Measurements from ENCODE around the gene ORMDL1. TPM values are rescaled to one million over a fixed set of nuclear protein-coding genes. Genes with fewer than 3 reads are reported as not detected.

ORMDL1 gene, protein sequence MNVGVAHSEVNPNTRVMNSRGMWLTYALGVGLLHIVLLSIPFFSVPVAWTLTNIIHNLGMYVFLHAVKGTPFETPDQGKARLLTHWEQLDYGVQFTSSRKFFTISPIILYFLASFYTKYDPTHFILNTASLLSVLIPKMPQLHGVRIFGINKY
- total RNA-seq (76.3 TPM), polyA plus RNA-seq (38.6 TPM)

DNA sequence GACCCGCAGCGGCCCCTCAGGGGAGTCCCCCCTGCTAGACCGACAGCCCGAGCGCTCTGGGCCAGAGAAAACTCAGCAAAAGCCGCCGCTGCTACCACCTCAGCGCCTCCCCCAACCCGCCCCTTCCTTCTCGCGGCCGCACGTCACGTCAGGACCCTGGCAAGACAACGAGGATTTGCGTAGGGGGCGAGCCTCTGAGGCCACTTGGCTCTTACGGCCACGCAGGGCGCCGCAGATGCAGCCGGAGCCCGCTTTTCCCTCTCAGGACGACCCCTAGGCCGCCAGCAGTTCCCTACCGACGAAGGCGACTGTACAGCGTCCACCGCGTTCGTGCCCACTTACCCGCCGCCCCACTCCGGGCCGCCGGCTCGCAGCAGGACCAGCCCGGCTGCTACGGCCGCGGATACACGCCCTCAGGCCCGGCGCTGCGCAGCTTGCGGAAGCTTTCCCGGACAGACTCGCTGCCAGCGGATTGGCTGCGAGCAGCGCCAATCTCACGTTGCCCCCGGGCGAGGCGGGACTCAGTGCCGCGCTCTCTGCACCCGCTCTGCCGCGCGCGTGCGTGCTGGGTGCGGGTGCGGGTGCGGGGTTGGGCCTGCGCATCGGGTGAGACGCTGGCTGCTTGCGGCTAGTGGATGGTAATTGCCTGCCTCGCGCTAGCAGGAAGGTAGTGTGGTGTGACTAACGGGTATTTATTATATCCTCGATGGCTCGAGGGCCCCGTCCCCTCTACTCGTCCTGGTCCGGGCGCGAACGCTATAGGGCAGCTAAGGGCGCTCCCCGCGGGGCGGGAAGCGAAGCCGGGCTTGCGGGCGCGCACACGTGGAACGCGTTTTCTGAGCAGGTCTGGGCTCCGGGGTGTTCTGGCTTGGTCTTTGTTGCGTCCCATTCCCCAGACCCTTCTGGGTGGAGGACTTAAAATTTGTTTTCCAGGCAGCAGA lies at the start of gene ORMDL1, which contains the start of gene PMS1:
TSS of gene ORMDL1 (minus strand) at position 413 of the 941 bp plus-strand sequence. CDS start 1,744 bp downstream, outside the sequence.
TSS of gene PMS1 (plus strand) at position 524 of the 941 bp plus-strand sequence. CDS start 7,360 bp downstream, outside the sequence.
- under 1% methylated on average over 96 of the region's 96 CpGs for WGBS
- Histone ChIP-seq H3K27ac (ENCODE audit: low read depth) (peak within 1 kb of the TSS; percentile 93), H3K4me1 (ENCODE audit: insufficient read depth) (peaks cover 2% of the 10 kb centered on the region), H3K4me3 (ENCODE audit: low read depth, low read length) (peak within 1 kb of the TSS; percentile 72), H3K36me3 (ENCODE audit: insufficient read depth) (peaks cover 3% of the 10 kb centered on the region)
- peak; percentile 87 for DNase-seq (ENCODE audit: extremely low spot score)

DNA sequence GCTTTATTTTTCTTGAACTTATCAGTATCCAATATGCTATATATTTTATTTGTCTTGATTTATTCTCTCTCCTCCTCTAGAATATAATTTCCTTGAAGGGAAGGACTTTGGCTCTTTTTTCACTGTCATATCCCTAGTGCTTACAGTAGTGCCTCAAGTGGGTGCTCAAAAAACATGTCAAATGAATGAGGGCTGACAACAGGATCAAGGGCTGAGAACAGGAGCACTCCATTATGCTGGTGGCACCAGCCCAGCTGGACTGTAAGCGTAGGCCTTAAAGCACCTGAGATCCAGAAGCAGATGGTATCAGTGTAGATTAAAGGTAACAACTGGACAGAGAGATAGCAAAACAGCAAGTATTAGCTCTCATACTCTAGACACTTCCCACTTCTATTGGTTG lies 46.4 kb upstream of the ORMDL1 start:
- Histone ChIP-seq H3K27ac (ENCODE audit: low read depth) (no peak overlapping the region), H3K36me3 (ENCODE audit: insufficient read depth) (no peaks in the 10 kb centered on the region), H3K4me1 (ENCODE audit: insufficient read depth) (no peaks in the 10 kb centered on the region), H3K4me3 (ENCODE audit: low read depth, low read length) (no peak overlapping the region)
- 100% methylated on average over 1 of the region's 1 CpG for WGBS
- DNase-seq (ENCODE audit: extremely low spot score) = no peak

DNA sequence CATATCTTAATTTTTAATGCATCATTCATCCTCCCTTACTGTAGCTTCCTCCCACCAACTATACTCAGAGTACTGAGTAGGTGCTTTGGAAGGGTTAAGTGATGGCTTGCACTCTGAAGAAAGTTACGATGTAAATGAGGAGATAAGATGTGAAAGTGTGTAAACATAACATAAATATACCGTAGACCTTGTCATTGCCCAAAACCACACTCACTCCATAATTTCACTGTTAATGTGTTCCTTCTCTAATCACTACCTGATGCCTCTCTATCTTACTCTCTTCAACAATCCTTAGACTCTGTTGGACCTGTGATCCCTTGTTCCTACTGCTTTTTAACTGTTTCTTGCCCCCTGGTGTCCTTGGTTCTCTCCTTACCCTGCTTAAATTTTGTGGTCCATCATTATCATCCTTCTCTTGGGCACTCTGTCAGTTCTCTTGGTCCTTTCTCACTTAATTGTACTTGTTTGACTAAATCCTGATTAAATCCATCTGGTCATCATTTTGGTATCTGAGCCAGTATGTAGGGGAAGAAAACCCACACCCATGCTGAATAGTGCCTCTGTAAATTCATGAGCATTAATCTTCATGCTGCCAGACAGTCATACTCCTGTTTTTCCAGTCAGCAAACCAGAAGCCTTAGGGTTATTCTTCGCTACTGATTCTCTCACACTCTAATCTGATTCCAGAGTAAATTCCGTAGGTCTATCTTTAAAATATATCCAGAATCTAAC lies 45.1 kb upstream of the ORMDL1 start:
- DNase-seq (ENCODE audit: extremely low spot score) = no peak
- WGBS = 61% methylated on average over 4 of the region's 4 CpGs
- Histone ChIP-seq H3K4me1 (ENCODE audit: insufficient read depth) (no peaks in the 10 kb centered on the region), H3K27ac (ENCODE audit: low read depth) (no peak overlapping the region), H3K36me3 (ENCODE audit: insufficient read depth) (no peaks in the 10 kb centered on the region), H3K4me3 (ENCODE audit: low read depth, low read length) (no peak overlapping the region)

DNA sequence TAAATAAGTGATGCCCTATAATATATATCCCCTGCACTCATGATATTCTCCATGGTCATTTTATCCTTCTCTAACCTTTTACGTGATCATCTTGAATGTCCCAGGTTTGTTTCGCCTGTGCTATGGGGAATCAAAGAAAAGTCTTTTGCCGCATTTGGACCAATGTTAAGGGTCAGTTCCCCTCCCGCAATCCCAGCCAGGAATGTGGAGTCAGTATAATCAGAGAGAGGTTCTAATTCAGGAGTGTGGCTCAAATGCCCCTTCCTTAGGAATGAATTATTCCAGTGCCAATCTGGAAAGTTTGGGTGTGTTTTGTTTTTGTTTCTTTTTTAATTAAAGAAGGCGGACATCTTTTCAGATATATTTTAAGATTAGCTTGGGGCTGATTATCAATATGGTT lies 41.9 kb upstream of the ORMDL1 start:
- 97% methylated on average over 5 of the region's 5 CpGs for whole genome bisulfite sequencing
- no peak for DNase-seq (ENCODE audit: extremely low spot score)
- H3K27ac ChIP-seq (ENCODE audit: low read depth) = no peak overlapping the region
- no peaks in the 10 kb centered on the region for H3K36me3 ChIP-seq (ENCODE audit: insufficient read depth)
- H3K4me1 ChIP-seq (ENCODE audit: insufficient read depth) = no peaks in the 10 kb centered on the region
- H3K4me3 ChIP-seq (ENCODE audit: low read depth, low read length) = no peak overlapping the region

DNA sequence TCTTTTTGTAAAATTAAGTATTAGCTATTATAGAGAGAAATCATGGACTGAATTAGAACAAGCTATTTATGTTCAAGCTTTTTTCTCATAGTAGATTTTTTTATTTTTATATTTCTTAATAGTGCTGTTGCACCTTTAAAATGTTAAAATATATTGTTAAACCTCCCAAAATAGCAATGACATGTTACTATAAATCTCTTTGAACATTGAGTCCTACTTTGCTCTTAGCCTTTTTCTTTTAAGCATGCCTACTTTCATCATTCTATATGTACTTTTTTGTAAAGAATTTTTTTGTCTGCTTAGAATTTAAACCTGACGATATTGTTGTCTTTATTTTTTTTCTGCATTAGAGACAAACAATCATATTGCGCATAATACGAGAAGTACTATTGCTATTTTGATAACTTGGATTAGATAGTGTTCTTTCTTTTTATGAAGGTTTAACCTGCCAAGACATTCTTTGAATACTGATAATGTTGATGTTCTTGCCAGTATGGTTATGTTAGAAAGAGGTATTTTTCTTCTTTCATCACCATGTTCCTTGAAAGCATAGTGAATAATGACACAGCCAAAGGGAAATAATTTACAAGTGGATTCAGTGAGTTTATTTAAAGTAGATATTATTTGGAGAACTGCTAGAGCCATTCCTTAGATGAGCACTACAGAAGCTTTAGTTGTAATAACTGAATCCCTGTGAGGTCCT lies 40.7 kb upstream of the ORMDL1 start:
- Histone ChIP-seq H3K4me1 (ENCODE audit: insufficient read depth) (no peaks in the 10 kb centered on the region), H3K4me3 (ENCODE audit: low read depth, low read length) (no peak overlapping the region), H3K36me3 (ENCODE audit: insufficient read depth) (peaks cover 2% of the 10 kb centered on the region), H3K27ac (ENCODE audit: low read depth) (no peak overlapping the region)
- DNase-seq (ENCODE audit: extremely low spot score) = no peak
- 56% methylated on average over 3 of the region's 3 CpGs for WGBS

DNA sequence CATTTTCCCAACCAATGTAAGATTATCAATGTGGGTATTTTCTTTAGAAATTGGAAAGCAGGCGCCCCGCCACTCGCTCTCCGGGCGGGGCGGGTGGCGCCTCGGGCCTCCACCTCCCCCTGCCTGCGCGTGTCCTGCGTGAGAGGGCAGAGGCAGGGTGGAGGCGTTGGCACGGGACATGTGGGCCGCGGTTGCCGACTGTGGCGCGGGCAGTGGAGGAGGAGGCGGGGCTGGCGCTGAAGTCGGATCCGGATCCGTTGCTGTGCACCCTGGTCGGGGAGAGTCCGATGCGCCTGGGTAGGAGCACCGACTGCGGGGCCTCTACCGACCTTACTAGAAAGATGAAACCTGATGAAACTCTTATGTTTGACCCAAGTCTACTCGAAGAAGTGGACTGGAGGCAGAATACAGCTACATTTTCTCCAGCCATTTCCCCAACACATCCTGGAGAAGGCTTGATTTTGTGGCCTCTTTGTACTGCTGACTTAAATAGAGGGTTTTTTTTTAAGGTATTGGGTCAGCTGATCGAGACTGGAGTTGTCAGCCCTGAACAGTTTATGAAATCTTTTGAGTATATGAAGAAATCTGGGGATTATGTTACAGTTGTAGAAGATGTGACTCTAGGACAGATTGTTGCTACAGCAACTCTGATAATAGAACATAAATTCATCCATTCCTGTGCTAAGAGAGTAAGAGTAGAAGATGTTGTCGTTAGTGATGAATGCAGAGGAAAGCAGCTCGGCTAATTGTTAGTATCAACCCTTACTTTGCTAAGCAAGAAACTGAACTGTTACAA lies 38.0 kb upstream of the ORMDL1 start:
- DNase-seq (ENCODE audit: extremely low spot score) = no peak
- Histone ChIP-seq H3K4me3 (ENCODE audit: low read depth, low read length) (no peak overlapping the region), H3K4me1 (ENCODE audit: insufficient read depth) (no peaks in the 10 kb centered on the region), H3K27ac (ENCODE audit: low read depth) (no peak overlapping the region), H3K36me3 (ENCODE audit: insufficient read depth) (peaks cover 2% of the 10 kb centered on the region)
- 93% methylated on average over 33 of the region's 33 CpGs for WGBS

DNA sequence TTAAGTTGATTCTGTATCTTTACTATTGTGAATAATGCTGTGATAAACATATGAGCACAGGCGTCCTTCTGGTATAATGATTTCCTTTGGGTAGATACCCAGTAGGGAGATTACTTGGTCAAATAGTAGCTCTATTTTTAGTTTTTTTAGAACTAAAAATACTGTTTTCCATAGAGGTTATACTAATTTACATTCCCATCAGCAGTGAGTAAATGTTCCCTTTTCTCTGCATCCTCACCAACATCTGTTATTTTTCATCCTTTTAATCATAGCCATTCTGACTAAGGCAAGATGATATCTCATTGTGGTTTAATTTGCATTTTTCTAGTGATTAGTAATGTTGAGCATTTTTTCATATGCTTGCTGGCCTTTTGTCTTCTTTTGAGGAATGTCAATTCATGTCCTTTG lies 35.2 kb upstream of the ORMDL1 start:
- no peak overlapping the region for H3K27ac ChIP-seq (ENCODE audit: low read depth)
- H3K4me1 ChIP-seq (ENCODE audit: insufficient read depth) = no peaks in the 10 kb centered on the region
- DNase-seq (ENCODE audit: extremely low spot score) = no peak
- H3K36me3 ChIP-seq (ENCODE audit: insufficient read depth) = peaks cover 2% of the 10 kb centered on the region
- WGBS = 96% methylated on average over 1 of the region's 1 CpG
- no peak overlapping the region for H3K4me3 ChIP-seq (ENCODE audit: low read depth, low read length)

DNA sequence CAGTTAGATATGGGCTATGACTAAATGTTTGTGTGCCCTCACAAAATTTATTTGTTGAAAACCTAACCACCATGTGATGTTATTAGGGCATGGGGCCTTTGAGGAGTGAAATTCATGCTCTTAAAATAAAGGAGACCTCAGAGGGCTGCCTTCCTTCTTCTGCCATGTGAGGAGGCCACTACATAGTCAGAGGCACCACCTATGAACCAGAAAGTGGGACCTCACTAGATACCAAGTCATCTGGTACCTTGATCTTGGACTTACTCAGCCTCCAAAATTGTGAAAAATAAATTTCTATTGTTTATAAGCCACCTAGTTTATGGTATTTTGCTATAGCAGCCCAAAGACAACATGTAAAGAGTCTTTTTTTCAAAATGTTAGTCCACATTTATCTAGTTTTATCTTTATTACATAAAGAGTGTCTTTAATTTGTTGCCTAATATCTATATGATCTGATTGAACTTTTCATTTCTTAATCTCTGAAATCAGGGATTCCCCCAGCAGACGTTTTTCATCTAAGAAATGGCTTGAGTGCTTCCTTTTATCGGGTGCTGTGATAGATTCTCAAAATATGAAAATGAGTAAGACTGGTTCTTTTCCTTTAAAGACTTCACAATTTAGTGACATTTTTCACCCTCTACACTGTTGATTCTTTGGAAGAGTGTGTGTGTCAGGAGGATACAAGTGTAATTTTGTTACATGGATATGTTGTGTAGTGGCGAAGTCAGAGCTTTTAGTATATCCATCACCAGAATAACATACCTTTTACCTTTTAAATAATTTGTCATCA lies 34.3 kb upstream of the ORMDL1 start:
- Histone ChIP-seq H3K36me3 (ENCODE audit: insufficient read depth) (peaks cover 2% of the 10 kb centered on the region), H3K27ac (ENCODE audit: low read depth) (no peak overlapping the region), H3K4me3 (ENCODE audit: low read depth, low read length) (no peak overlapping the region), H3K4me1 (ENCODE audit: insufficient read depth) (no peaks in the 10 kb centered on the region)
- WGBS = 82% methylated on average over 3 of the region's 3 CpGs
- DNase-seq (ENCODE audit: extremely low spot score) = no peak

DNA sequence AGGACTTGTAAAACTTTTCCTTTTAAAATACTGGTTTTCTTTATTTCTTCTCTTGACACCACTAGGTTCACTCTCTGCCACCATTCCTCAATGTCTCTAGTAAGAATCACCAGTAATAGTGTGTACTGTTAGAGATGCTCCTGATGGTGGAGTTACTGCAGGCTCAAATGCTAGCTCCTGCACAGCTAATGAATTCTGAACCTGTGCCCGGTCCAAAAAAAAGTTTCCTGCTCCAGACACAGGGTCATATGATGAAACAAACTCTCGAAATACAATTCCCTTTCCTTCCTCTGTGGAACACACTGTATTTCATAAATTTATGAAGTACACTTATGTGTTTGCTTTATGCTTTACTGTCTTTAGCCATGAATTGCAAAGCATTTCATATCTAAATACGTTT lies 19.3 kb upstream of the ORMDL1 start:
- WGBS = 83% methylated on average over 3 of the region's 3 CpGs
- H3K4me3 ChIP-seq (ENCODE audit: low read depth, low read length) = no peak overlapping the region
- no peaks in the 10 kb centered on the region for H3K4me1 ChIP-seq (ENCODE audit: insufficient read depth)
- H3K27ac ChIP-seq (ENCODE audit: low read depth) = no peak overlapping the region
- peaks cover 3% of the 10 kb centered on the region for H3K36me3 ChIP-seq (ENCODE audit: insufficient read depth)
- no peak for DNase-seq (ENCODE audit: extremely low spot score)

DNA sequence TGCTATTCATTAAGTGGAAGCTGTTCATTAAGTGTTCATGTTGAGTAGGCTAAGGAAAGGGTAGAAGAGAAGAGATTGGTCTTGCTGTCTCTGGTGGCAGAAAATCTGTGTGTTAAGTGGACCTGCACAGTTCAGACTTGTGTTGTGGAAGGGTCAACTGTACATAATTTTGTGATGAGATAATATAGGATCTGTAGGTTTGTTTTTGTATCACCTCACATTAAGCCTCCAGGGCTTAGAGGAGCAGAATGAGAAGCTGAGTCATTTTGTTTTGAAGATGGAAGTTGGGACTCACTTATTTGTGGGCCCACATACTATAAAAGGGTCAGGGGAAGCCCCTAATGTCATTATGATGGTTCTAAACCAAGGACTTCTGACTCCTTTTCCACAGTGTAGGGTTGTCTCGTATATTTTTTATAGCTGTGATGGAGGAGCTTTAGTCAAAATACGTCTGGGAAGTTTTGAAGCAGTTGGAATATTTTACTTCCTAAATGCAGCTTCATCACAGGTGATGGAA lies 18.3 kb upstream of the ORMDL1 start:
- WGBS = 80% methylated on average over 2 of the region's 2 CpGs
- H3K4me3 ChIP-seq (ENCODE audit: low read depth, low read length) = no peak overlapping the region
- no peak for DNase-seq (ENCODE audit: extremely low spot score)

DNA sequence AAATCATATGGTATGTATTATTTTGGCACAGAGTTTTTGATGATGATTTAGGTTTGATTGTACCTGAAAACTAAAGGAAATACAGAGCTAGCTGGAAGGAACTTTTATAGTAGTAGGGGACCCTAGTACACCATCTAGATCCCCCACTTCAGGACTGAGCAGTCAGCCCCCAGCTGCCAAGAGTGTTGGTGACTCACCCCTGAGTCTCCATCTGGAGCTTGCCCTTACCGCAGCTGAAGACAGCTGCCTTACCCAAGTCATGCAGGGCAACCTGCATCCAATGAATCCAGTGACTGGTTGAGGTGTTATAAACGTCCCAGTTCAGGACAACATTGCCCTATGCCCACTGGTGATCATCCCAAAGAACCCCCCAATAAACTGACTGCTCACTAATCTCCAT lies 15.4 kb upstream of the ORMDL1 start:
- Histone ChIP-seq H3K36me3 (ENCODE audit: insufficient read depth) (peaks cover 2% of the 10 kb centered on the region), H3K4me3 (ENCODE audit: low read depth, low read length) (no peak overlapping the region), H3K27ac (ENCODE audit: low read depth) (no peak overlapping the region), H3K4me1 (ENCODE audit: insufficient read depth) (no peaks in the 10 kb centered on the region)
- DNase-seq (ENCODE audit: extremely low spot score) = no peak
- 81% methylated on average over 2 of the region's 2 CpGs for WGBS

More for the DNA sequence above, 18.3 kb upstream of the ORMDL1 start:
- H3K36me3 ChIP-seq (ENCODE audit: insufficient read depth) = peaks cover 3% of the 10 kb centered on the region
- no peak overlapping the region for H3K27ac ChIP-seq (ENCODE audit: low read depth)
- H3K4me1 ChIP-seq (ENCODE audit: insufficient read depth) = no peaks in the 10 kb centered on the region

DNA sequence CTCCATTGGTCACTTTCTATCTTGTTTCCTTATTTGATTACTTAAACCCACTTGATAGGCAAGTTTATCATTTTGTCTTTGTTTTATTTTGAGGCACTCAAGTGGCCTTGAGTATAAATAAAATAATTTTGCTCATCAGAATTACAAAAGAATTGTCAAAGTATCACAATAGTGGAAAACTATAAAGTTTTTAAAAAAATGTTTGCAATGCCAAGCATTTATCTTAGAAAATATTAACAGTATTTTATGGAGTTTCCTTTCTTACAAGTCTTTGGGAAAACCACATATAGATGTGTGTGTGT lies 14.8 kb upstream of the ORMDL1 start:
- no peak overlapping the region for H3K27ac ChIP-seq (ENCODE audit: low read depth)
- DNase-seq (ENCODE audit: extremely low spot score) = no peak
- no peak overlapping the region for H3K4me3 ChIP-seq (ENCODE audit: low read depth, low read length)
- H3K4me1 ChIP-seq (ENCODE audit: insufficient read depth) = no peaks in the 10 kb centered on the region
- H3K36me3 ChIP-seq (ENCODE audit: insufficient read depth) = peaks cover 2% of the 10 kb centered on the region

Data from urinary bladder (tissue), 4 donors.